GM20000 (cell line): ENCODE results near the gene AGBL5.

Experiments
- DNase-seq: peaks from one replicate; pipeline ENCODE4 v3.0.0; 2012; ENCODE audit warnings: low spot score
- CTCF ChIP-seq: IDR thresholded peaks from 2 replicates; pipeline ENCODE4 v1.5.1; 2012; ENCODE audit warnings: mild to moderate bottlenecking, control low read depth; ENCODE audit errors: extremely low read depth, missing control alignments

AGBL5 gene

DNA sequence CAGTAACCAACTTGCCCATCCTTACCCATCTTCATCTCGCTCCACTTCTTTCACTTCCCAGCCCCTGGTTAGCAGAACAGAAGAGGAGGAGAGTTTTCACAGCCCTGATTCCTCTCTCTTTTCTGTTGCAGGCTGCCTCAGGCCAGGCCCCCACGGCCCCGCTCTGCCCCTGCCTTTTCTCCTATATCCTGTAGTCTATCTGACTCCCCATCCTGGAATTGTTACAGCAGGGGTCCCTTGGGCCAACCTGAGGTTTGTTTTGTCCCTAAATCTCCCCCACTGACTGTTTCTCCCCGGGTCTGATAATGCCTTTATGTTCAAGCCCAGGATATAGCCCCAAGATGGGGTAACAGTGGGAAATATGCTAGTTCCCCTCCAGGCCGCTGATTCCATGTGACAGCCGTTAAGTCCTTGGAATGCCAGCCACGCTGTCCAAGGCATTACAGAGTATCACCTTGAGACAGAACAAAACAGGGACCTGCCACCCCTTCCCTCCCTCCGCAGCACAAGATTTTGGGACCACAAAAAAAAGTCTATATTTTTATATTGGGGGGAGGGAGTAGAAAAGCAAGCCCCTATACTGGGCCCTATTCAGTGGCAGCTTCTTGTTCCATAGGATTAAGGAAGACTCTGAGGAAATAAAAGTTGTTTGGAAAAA lies 18.6 kb downstream of the AGBL5 start:
- TF ChIP-seq CTCF = no peak
- no peak for DNase-seq

DNA sequence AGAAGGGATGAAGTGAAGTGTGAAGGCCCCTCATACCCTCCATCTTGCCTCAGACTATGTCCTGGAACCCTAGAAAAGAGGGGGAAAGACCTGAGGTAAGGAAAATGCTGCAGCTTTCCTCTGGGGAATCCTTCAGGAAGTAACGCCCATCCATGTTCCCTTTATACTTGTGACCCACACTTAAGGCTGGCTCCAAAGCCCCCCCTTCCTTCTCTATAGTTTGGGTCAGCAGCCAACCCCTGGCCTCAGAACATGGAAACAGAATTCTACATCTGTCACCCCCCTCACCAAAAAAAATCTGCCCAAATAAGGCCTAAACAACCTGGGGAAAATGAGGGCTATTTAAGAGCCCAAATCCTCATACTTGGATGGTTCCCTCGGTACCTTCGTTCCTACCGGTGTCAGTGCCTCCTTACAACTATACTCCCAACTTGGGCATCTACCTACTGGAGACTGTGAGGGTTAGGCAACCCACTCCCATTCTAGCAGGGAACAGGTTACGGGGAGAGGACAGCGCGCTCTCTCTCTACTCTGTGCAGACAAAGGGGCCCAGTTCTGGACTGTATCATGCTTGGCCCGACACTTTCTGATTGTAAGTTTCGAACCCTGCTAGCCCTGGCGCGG lies 19.3 kb downstream of the AGBL5 start:
- no peak for DNase-seq
- no peak for TF ChIP-seq CTCF

GRCh38 chr2:27071277-27071989 lies 20.0 kb downstream of the AGBL5 start, which contains the start of gene OST4:
OST4 (minus strand) TSS chr2:27071654.
- DNase-seq = peak; percentile 99

DNA sequence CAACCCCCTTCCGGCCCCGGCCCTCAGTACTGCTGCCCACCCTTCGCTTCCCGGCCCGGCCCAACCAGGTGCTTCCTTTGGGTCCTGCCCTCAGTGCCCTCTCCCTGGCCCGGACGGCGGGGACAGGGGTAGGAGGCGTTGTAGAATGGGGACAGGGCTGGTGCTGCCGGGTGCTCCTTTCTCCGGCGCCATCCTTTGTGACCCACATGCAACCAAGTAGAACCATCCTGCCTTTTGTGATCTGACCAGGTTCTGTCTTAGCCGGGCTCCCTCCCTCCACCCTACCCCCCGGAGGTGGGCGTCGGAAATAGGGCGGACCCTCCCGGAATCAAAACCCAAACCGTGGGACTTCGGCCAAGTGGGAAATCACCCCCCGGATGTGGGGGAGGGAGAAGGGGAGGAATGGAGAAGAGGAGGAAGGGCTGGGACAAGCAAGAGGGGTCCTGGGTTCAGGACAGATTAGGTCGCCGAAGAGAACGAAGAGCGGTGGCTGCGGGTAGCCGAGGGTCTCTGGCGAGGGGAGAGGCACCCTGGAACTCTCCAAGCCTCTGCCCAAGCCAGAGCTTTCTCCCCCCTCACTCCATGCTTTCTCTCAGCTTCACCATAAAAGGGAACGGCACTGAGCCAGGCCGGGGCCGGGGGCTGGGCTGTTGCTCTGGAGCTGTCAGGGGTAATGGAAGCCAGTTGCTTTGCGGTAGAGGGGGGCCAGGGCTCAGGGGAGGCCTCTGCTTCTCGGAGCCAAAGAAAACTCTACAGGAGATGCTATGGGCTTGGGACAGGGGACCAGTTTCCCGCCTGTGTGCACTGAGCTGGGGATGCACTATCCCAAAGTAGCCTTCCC lies 20.7 kb downstream of the AGBL5 start:
- TF ChIP-seq CTCF = no peak
- peak; percentile 60 for DNase-seq

More at GRCh38 chr2:27071277-27071989, 20.0 kb downstream of the AGBL5 start, which contains the start of gene OST4:
- no peak for TF ChIP-seq CTCF

GRCh38 chr2:27072920-27073319 lies 21.5 kb downstream of the AGBL5 start:
- TF ChIP-seq CTCF = no peak
- DNase-seq = no peak

DNA sequence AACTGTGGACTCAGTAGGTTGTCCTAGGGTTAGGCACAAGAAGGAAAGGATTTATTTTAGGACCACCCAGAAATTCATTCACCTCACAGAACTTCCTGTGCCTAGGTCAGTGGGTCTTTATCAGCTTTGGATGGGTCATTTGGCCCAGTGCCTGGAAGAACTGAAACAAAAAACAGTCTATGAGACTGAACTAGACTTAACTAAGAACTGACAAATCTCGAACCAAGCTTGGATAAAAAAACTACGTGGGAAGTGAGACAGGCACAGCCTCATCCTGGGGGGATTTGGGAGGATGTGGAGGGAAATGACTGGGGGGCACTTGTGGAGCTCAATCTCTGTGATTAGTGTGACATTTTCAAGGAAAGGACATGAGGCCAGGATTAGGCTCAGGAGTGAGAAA lies 22.3 kb downstream of the AGBL5 start:
- no peak for DNase-seq

More for the DNA sequence above, 22.3 kb downstream of the AGBL5 start:
- TF ChIP-seq CTCF = no peak
